Panc1 (cell line): ENCODE measurements around the gene MGAT4A. TPM values are rescaled to one million over a fixed set of nuclear protein-coding genes. Genes with fewer than 3 reads are reported as not detected.

ENCODE experiments used
- ATAC-seq: fragments of 200-7000 bp; cut with Tn5 transposase; 2 replicates; pipeline ENCODE4 v1.9.1; 2020; ENCODE audit warnings: mild to moderate bottlenecking, moderate library complexity
- BruUV-seq: library from RNA; stranded (reverse); fragments of 400-500 nt; replicated peaks from 2 replicates; lab custom pipeline; 2021; lab: Mats Ljungman, UMichigan
- CTCF ChIA-PET: fragments of 300-600 bp; sonication (Branson Sonifier 250); formaldehyde crosslinking; loops from one replicate; lab custom pipeline; 2022; ENCODE audit warnings: antibody characterized with exemption; lab: Charles Lee
- POLR2A ChIA-PET: fragments of 300-600 bp; sonication (Branson Sonifier 250); formaldehyde crosslinking; loops from one replicate; lab custom pipeline; 2022; ENCODE audit warnings: antibody characterized with exemption; lab: Charles Lee
- DNase-seq: peaks from one replicate; pipeline ENCODE4 v3.0.0-alpha.2; 2010; ENCODE audit warnings: low read depth, low spot score
- H3K27ac ChIP-seq: 2 replicates; pipeline ENCODE4 v1.5.1; 2011; ENCODE audit warnings: mild to moderate bottlenecking, low read length, inconsistent platforms
- H3K27me3 ChIP-seq: fragments of 200-500 bp; sonication (Bioruptor generic); 2 replicates; pipeline ENCODE4 v1.6.0; 2014; ENCODE audit warnings: low read length, inconsistent platforms; ENCODE audit not compliant: control insufficient read depth, insufficient read depth
- H3K36me3 ChIP-seq: fragments of 200-500 bp; sonication (Bioruptor generic); 2 replicates; pipeline ENCODE4 v1.5.1; 2014; ENCODE audit warnings: inconsistent platforms, mild to moderate bottlenecking, low read length, moderate library complexity; ENCODE audit not compliant: control insufficient read depth, insufficient read depth
- H3K4me1 ChIP-seq: 2 replicates; pipeline ENCODE4 v1.5.1; 2011; ENCODE audit warnings: inconsistent platforms, mild to moderate bottlenecking, low read length, moderate library complexity; ENCODE audit not compliant: control insufficient read depth, insufficient read depth
- H3K4me3 ChIP-seq, 2 experiments: 2 replicates each; pipeline ENCODE4 v1.5.1; 2011 to 2012; ENCODE audit warnings: low read depth in 2 of 2, low read length in 2 of 2, mild to moderate bottlenecking in 2 of 2, inconsistent platforms in 1 of 2, moderate library complexity in 1 of 2
- H3K9me3 ChIP-seq: fragments of 200-500 bp; sonication (Bioruptor generic); 2 replicates; pipeline ENCODE4 v1.5.1; 2014; ENCODE audit warnings: low read depth, mild to moderate bottlenecking, inconsistent platforms, low read length, moderate library complexity; ENCODE audit not compliant: control insufficient read depth, insufficient read depth
- CTCF ChIP-seq: fragments of 450-650 bp; IDR thresholded peaks from 2 replicates; pipeline ENCODE4 v1.5.1; 2017; ENCODE audit warnings: mild to moderate bottlenecking
- POLR2AphosphoS5 ChIP-seq: IDR thresholded peaks from 2 replicates; pipeline ENCODE4 v1.6.1; 2012; ENCODE audit warnings: mild to moderate bottlenecking, low read depth, low read length, moderate library complexity
- REST ChIP-seq, 2 experiments: IDR thresholded peaks; 2 replicates each; pipeline ENCODE4 v1.6.1; 2011 to 2012; ENCODE audit warnings: low read depth in 2 of 2, control low read depth in 1 of 2, low read length in 1 of 2, mild to moderate bottlenecking in 1 of 2, moderate library complexity in 1 of 2; ENCODE audit not compliant: insufficient read depth in 1 of 2
- SIN3A ChIP-seq: IDR thresholded peaks from 2 replicates; pipeline ENCODE4 v1.6.1; 2012; ENCODE audit warnings: low read depth, mild to moderate bottlenecking, low read length, moderate library complexity, borderline replicate concordance; ENCODE audit not compliant: insufficient read depth
- TCF7L2 ChIP-seq: IDR thresholded peaks from 2 replicates; pipeline ENCODE4 v1.6.1; 2011; ENCODE audit warnings: mild to moderate bottlenecking, low read depth, low read length, inconsistent platforms
- in situ Hi-C: cut with HindIII; loops from 2 replicates; pipeline ENCODE4 v1.10.0; 2016; ENCODE audit warnings: low sequenced_read_pairs, low pct_unique_long_range_greater_than_20kb
- intact Hi-C: fragments of 100-400 bp; cut with micrococcal nuclease; formaldehyde crosslinking; loops from one replicate; pipeline ENCODE4 v1.10.0; 2022; ENCODE audit not compliant: unreplicated experiment
- total RNA-seq: library from RNA; stranded (reverse); gene quantifications from one replicate; pipeline ENCODE4 v1.2.1, GENCODE V29; 2021; ENCODE audit not compliant: unreplicated experiment

Gene MGAT4A
- total RNA-seq, 1 experiment from 2014 or later: 4.4 TPM

DNA sequence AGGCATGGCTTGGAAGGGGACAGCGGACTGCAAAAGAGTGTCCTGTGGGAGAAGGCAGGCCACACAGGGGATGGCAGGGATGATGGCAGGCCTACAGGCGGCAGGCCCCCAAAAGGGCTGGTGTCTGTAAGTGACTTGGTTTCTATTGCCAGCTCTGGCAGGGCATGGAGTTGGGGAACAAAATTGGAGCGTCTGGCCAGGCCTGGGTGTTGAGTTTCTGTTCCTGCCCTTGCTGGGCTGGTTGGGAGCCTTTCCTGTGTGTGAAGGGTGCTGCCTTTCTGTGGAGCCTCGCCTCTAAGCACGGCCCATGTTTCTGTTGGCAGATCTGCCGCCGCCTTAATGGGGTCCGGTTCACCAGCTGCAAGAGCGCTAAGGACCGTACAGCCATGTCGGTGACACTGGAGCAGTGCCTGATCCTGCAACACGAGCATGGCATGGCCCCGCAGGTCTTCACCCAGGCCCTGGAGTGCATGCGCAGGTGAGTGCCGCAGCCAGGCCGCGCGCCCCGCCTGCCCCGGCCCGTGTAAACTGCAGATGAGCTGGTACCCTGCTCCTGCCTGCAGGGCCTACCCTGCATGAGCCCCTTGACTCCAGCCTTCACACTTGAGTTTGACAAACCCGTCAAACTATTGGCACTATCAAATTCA lies 154.1 kb downstream of the MGAT4A start:
- DNase-seq (no peak), ATAC-seq (0 out of 2 replicates have a peak, but pooled peaks have one; percentile 41)
- Histone ChIP-seq H3K4me1 (no peaks in the 10 kb centered on the region), H3K27me3 (no peaks in the 10 kb centered on the region), H3K4me3 (no peak overlapping the region), H3K36me3 (no peaks in the 10 kb centered on the region), H3K27ac (no peak overlapping the region), H3K9me3 (no peaks in the 10 kb centered on the region)
- TF ChIP-seq REST (IDR thresholded peaks at IDR 0.05; ENCODE audit: insufficient read depth in 1 of 2, low read depth in 2 of 2, low read length in 1 of 2) (no peak), SIN3A (no peak), CTCF (no peak), POLR2AphosphoS5 (no peak), TCF7L2 (no peak)
- in situ Hi-C loops (no loop called here), intact Hi-C loops (no loop called here)
- BruUV-seq: no TSS peak
- ChIA-PET CTCF (no interaction called here), POLR2A (no interaction called here)

DNA sequence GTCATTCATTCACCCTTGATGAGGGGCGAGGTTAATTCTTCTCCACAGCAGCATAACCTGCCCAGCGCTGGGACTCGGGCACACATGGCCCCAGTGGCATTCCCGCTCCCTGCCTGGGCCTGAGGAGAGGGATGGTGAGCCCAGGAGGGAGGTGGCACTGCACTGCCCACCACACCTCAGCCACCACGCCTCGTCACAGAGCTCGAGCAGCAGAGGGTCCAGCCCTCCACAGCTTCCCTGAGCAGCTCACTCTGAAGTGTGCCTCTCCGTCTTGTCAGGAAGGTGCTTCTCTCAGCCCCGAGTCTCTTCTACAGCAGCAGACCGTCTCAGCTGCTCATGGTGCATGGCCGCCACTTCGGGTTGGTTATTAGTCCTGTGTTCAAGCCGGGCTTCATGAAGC lies 157.5 kb downstream of the MGAT4A start:
- intact Hi-C loops: no loop called here
- H3K4me1 ChIP-seq: no peaks in the 10 kb centered on the region
- BruUV-seq: no TSS peak
- ATAC-seq (no peak), DNase-seq (no peak)
- H3K4me3 ChIP-seq: no peak overlapping the region
- H3K27me3 ChIP-seq: no peaks in the 10 kb centered on the region
- ChIA-PET POLR2A (no interaction called here), CTCF (no interaction called here)
- H3K36me3 ChIP-seq: no peaks in the 10 kb centered on the region
- H3K27ac ChIP-seq: no peak overlapping the region
- in situ Hi-C loops: no loop called here
- no peaks in the 10 kb centered on the region for H3K9me3 ChIP-seq
- no peak for TF ChIP-seq SIN3A
- no peak for TF ChIP-seq TCF7L2
- TF ChIP-seq CTCF: no peak
- TF ChIP-seq POLR2AphosphoS5: no peak
- no peak for TF ChIP-seq REST (IDR thresholded peaks at IDR 0.05; ENCODE audit: insufficient read depth in 1 of 2, low read depth in 2 of 2, low read length in 1 of 2)
